ENCODE results near the gene GPR33. TPM values are rescaled to one million over a fixed set of nuclear protein-coding genes. Genes with fewer than 3 reads are reported as not detected.
A peak's percentile ranks its signal among the peaks of the same experiment; 100 is the strongest.

The GPR33 gene
- total and polyA plus RNA-seq, 4 donors: not detected

GRCh38 chr14:31529053-31529452 lies 41.2 kb upstream of the GPR33 start:
- Histone ChIP-seq H3K36me3 (ENCODE audit: control insufficient read depth in 4 of 4, insufficient read depth in 4 of 4, low read length in 4 of 4) (no peaks in the 10 kb centered on the region), H3K4me1 (ENCODE audit: control insufficient read depth in 5 of 5, insufficient read depth in 5 of 5, low read length in 5 of 5) (no peaks in the 10 kb centered on the region), H3K9me3 (ENCODE audit: control insufficient read depth in 4 of 4, insufficient read depth in 3 of 4, low read length in 3 of 4) (peaks cover 0 to 4% (median 0%) of the 10 kb centered on the region in 4 donors), H3K4me3 (no peak overlapping the region), H3K9ac (ENCODE audit: insufficient read depth in 1 of 2, low read length in 2 of 2) (no peak overlapping the region), H3K27ac (ENCODE audit: low read depth in 1 of 2, low read length in 1 of 2) (no peak overlapping the region), H3K27me3 (ENCODE audit: control insufficient read depth in 3 of 3, insufficient read depth in 3 of 3, low read length in 2 of 3) (no peaks in the 10 kb centered on the region)
- no peak for TF ChIP-seq CTCF (IDR thresholded peaks at IDR 0.05; ENCODE audit: control extremely low read depth, extremely low read depth)
- DNase-seq: no peak
- no peak for ATAC-seq (ENCODE audit: insufficient read depth, low FRiP score)
- WGBS, 2 donors: 44 to 59% methylated on average over 1 of the region's 1 CpG

- ATAC-seq (ENCODE audit: insufficient read depth, low FRiP score): no peak
These were observed 39.7 kb upstream of the GPR33 start for GRCh38 chr14:31527546-31527945.

GRCh38 chr14:31527087-31527486 lies 39.2 kb upstream of the GPR33 start:
- no peaks in the 10 kb centered on the region for H3K27me3 ChIP-seq (ENCODE audit: control insufficient read depth in 3 of 3, insufficient read depth in 3 of 3, low read length in 2 of 3)
- H3K9me3 ChIP-seq (ENCODE audit: control insufficient read depth in 4 of 4, insufficient read depth in 3 of 4, low read length in 3 of 4): peaks cover 0 to 4% (median 0%) of the 10 kb centered on the region in 4 donors
- no peak overlapping the region for H3K4me3 ChIP-seq
- TF ChIP-seq CTCF (IDR thresholded peaks at IDR 0.05; ENCODE audit: control extremely low read depth, extremely low read depth): no peak
- H3K27ac ChIP-seq (ENCODE audit: low read depth in 1 of 2, low read length in 1 of 2): no peak overlapping the region
- H3K36me3 ChIP-seq (ENCODE audit: control insufficient read depth in 4 of 4, insufficient read depth in 4 of 4, low read length in 4 of 4): no peaks in the 10 kb centered on the region
- H3K9ac ChIP-seq (ENCODE audit: insufficient read depth in 1 of 2, low read length in 2 of 2): no peak overlapping the region
- 97% methylated on average over 24 to 33 of the region's 33 CpGs for WGBS, 2 donors
- H3K4me1 ChIP-seq (ENCODE audit: control insufficient read depth in 5 of 5, insufficient read depth in 5 of 5, low read length in 5 of 5): no peaks in the 10 kb centered on the region
- DNase-seq: no peak
- ATAC-seq (ENCODE audit: insufficient read depth, low FRiP score): no peak

More at GRCh38 chr14:31527546-31527945, 39.7 kb upstream of the GPR33 start:
- WGBS, 2 donors: 87 to 92% methylated on average over 8 of the region's 8 CpGs
- Histone ChIP-seq H3K4me1 (ENCODE audit: control insufficient read depth in 5 of 5, insufficient read depth in 5 of 5, low read length in 5 of 5) (no peaks in the 10 kb centered on the region), H3K36me3 (ENCODE audit: control insufficient read depth in 4 of 4, insufficient read depth in 4 of 4, low read length in 4 of 4) (no peaks in the 10 kb centered on the region), H3K4me3 (no peak overlapping the region), H3K9ac (ENCODE audit: insufficient read depth in 1 of 2, low read length in 2 of 2) (no peak overlapping the region), H3K27me3 (ENCODE audit: control insufficient read depth in 3 of 3, insufficient read depth in 3 of 3, low read length in 2 of 3) (no peaks in the 10 kb centered on the region), H3K9me3 (ENCODE audit: control insufficient read depth in 4 of 4, insufficient read depth in 3 of 4, low read length in 3 of 4) (peaks cover 0 to 4% (median 0%) of the 10 kb centered on the region in 4 donors), H3K27ac (ENCODE audit: low read depth in 1 of 2, low read length in 1 of 2) (no peak overlapping the region)
- no peak for DNase-seq
- TF ChIP-seq CTCF (IDR thresholded peaks at IDR 0.05; ENCODE audit: control extremely low read depth, extremely low read depth): no peak

- Histone ChIP-seq H3K9ac (ENCODE audit: insufficient read depth in 1 of 2, low read length in 2 of 2) (peak overlapping the region in 1 of 2 donors; percentile 44), H3K4me1 (ENCODE audit: control insufficient read depth in 5 of 5, insufficient read depth in 5 of 5, low read length in 5 of 5) (peaks cover 0 to 2% (median 0%) of the 10 kb centered on the region in 5 donors), H3K27me3 (ENCODE audit: control insufficient read depth in 3 of 3, insufficient read depth in 3 of 3, low read length in 2 of 3) (no peaks in the 10 kb centered on the region), H3K27ac (ENCODE audit: low read depth in 1 of 2, low read length in 1 of 2) (no peak overlapping the region), H3K4me3 (no peak overlapping the region), H3K36me3 (ENCODE audit: control insufficient read depth in 4 of 4, insufficient read depth in 4 of 4, low read length in 4 of 4) (no peaks in the 10 kb centered on the region), H3K9me3 (ENCODE audit: control insufficient read depth in 4 of 4, insufficient read depth in 3 of 4, low read length in 3 of 4) (no peaks in the 10 kb centered on the region)
- ATAC-seq (ENCODE audit: insufficient read depth, low FRiP score) (no peak), DNase-seq (no peak)
- 97% methylated on average over 1 of the region's 1 CpG for WGBS, 2 donors
- TF ChIP-seq CTCF (IDR thresholded peaks at IDR 0.05; ENCODE audit: control extremely low read depth, extremely low read depth): no peak
These were observed 23.0 kb upstream of the GPR33 start for GRCh38 chr14:31510855-31511254.
